GM12874 (cell line): Measurements from ENCODE around the gene RASGEF1B.

ENCODE experiments used
- CTCF ChIP-seq: IDR thresholded peaks from 2 replicates; pipeline ENCODE4 v1.5.1; 2011; ENCODE audit warnings: low read depth, mild to moderate bottlenecking, control low read depth, low read length, moderate library complexity; ENCODE audit not compliant: insufficient read depth

The RASGEF1B gene

DNA sequence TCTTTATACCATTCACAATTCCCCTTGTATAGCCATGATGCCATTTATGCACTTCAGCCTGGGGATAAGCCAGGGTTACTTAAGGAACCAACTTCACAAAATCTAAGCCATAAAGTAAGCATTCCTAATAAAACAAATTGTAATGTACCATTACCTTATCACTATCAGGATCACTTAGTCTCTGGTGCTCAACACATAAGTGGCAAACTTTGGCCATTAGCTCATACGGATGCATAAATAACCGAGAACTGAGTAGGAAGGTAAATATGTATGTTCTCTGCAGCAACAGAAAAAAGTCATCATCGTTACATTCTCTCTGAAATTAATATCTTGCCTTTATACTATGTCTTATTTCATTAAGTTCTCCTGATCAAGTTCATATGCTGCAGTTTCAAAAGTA is 14.4 kb downstream of the RASGEF1B start:
- no peak for TF ChIP-seq CTCF

- no peak for TF ChIP-seq CTCF
Measured at GRCh38 chr4:81455897-81456296, 15.8 kb downstream of the RASGEF1B start.

DNA sequence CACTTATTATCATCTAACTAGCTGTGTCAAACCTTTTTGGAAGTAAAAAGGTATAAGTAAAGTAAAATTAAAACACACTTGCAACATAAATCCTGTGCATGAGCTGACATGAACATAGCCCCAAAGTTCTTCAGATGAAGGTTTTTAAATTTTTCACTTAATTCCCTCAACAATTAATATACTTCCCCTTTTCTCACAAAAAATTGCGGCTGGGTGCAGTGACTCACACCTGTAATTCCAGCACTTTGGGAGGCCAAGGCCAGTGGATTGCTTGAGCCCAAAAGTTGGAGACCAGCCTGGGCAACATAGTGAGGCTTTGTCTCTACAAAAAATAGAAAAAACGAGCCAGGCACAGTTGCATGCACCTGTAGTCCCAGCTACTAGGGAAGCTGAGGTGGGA is 16.8 kb downstream of the RASGEF1B start:
- TF ChIP-seq CTCF, result no peak

DNA sequence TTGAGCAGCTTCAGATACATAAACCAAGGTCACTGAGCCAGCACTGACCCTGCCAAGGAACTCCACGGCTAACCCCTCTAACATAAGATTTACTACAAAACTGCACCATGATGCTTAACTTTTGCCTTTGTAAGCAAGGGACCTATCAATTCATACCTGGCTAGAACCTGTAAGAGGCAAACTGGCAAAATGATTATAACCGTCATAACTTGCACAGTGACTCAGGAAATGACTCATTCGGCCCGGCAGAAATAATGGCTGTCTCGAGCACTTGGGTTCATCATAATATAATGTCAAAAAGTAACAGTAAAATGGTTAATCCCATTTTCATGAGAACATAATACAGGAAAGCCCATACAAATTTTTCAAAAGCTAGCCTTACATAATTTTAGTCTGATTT is 17.2 kb downstream of the RASGEF1B start:
- TF ChIP-seq CTCF, result no peak

DNA sequence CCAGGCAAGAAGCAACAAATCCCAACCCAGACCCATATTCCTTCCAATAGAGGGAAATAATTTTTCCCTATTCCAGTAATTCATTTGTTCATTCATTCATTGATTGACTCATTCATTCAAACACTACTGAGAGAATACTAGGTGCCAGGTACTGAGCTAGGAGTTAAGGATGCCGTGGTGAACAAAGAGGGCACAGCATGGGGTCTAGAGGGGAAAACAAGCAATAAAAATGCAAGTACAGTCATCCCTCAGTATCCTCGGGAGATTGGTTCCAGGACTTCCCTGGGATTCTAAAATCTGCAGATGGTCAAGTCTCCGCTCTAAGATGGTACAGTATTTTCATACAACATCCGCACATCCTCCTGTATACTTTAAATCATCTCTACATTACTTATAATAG is 18.7 kb downstream of the RASGEF1B start:
- TF ChIP-seq CTCF, result no peak

- TF ChIP-seq CTCF, result no peak
Measured at GRCh38 chr4:81452452-81453006, 19.2 kb downstream of the RASGEF1B start.

DNA sequence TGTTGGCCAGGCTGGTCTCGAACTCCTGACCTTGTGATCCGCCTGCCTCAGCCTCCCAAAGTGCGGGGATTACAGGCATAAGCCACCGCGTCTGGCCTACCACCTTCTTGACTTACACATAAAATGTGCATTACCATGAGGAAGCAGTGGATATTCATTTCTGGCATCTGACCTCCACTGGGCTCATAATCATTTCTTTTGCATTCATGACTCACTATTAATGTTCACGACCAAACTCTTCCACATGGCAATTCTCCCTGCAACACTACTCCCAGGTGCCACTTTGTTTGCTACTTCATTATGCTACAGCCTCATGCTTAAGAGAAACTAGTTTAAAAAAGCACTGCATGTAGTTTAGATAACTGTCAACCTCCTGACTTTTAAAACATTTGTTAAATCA is 22.7 kb downstream of the RASGEF1B start:
- TF ChIP-seq CTCF, result no peak

- no peak for TF ChIP-seq CTCF
Measured at GRCh38 chr4:81447566-81448229, 24.0 kb downstream of the RASGEF1B start.
